Pancreas (tissue), 10 donors: ENCODE results near the gene F7. TPM values are rescaled to one million over a fixed set of nuclear protein-coding genes. Genes with fewer than 3 reads are reported as not detected.

Source experiments
- ATAC-seq, 4 donors: fragments of 200-7000 bp; cut with Tn5 transposase; one replicate each; pipeline versions ENCODE4 v1.8.0 to v1.9.1; 2020; ENCODE audit warnings: mild to moderate bottlenecking in 4 of 4, moderate library complexity in 4 of 4
- DNase-seq, 6 donors: peaks; one replicate each; pipeline ENCODE4 v3.0.0-alpha.2; 2020
- FAIRE-seq: peaks from 2 replicates; lab custom pipeline; 2012; peaks lifted over from hg19 to GRCh38; lab: Jason Lieb, UNC
- H3K27ac ChIP-seq, 4 donors: fragments of 200-600 bp; sonication (generic); 1 replicate in 3 of 4; 2 replicates in 1 of 4; pipeline versions ENCODE4 v1.5.0 to v1.8.0; 2020
- H3K27me3 ChIP-seq, 4 donors: fragments of 200-600 bp; one replicate each; pipeline ENCODE4 v1.8.0; 2021
- H3K36me3 ChIP-seq, 3 donors: fragments of 200-600 bp; sonication (generic) in 1 of 3; one replicate each; pipeline versions ENCODE4 v1.5.0 to v1.8.0; 2020 to 2021
- H3K4me1 ChIP-seq, 3 donors: fragments of 200-600 bp; one replicate each; pipeline ENCODE4 v1.8.0; 2021
- H3K4me3 ChIP-seq, 4 donors: fragments of 200-600 bp; sonication (generic) in 2 of 4; one replicate each; pipeline versions ENCODE4 v1.5.0 to v1.8.0; 2020 to 2021
- H3K9me3 ChIP-seq, 4 donors: fragments of 200-600 bp; one replicate each; pipeline ENCODE4 v1.8.0; 2021
- WGBS, 2 donors: extraction: QIAGEN DNeasy Blood & Tissue Kit; methylation state at CpG; one replicate each; pipeline ENCODE4 v1.1.7; 2013; 5-methylcytosine and 5-hydroxymethylcytosine counted together
- intact Hi-C, 3 donors: fragments of 100-400 bp; cut with DNase I; formaldehyde crosslinking; loops; one replicate each; pipeline versions ENCODE4 v1.11.1 to v1.14.2; 2022
- polyA plus RNA-seq, 2 donors: library from polyadenylated mRNA; stranded (reverse); fragments of 200-250 nt; gene quantifications; one replicate each; pipeline ENCODE4 v1.2.3, GENCODE V29; 2013
- total RNA-seq, 6 donors: library from RNA; stranded (reverse); fragmentation: NEBNext Ultra II Directional in 4 of 6; extraction: Animal tissue kit (Norgen Biotek cat#: 25700) in 4 of 6; gene quantifications; one replicate each; pipeline versions ENCODE4 v1.2.1 to v1.2.4, GENCODE V29; 2021 to 2023
- TF ChIP-seq, protein P1 (sequence below), 4 donors: fragments of 200-600 bp; sonication (generic) in 3 of 4; IDR thresholded peaks; one replicate each; pipeline versions ENCODE4 v1.5.0 to v1.8.0; 2021; ENCODE audit warnings: antibody characterized with exemption in 4 of 4
- donor health status: healthy with polysubstance abuse.
- donor health status: DM: no; HTN: no; CAD: no; lungs with moderate emphysema.
- donor health status: DM: no; HTN: no; CAD: no.
- donor health status: control.
- donor health status: control.
- donor health status: Bipolar disorder and iron deficiency.
- donor health status: DM: yes; HTN: yes; CAD: no.
- donor health status: DM: no; HTN: no; CAD: no.
- donor health status: DM: no; HTN: no; CAD: no.
- donor health status: DM: yes; HTN: yes; CAD: no.

The F7 gene
- total and polyA plus RNA-seq, 8 donors, result 0.13 to 0.96 (median 0.23) TPM; not detected in 2

DNA sequence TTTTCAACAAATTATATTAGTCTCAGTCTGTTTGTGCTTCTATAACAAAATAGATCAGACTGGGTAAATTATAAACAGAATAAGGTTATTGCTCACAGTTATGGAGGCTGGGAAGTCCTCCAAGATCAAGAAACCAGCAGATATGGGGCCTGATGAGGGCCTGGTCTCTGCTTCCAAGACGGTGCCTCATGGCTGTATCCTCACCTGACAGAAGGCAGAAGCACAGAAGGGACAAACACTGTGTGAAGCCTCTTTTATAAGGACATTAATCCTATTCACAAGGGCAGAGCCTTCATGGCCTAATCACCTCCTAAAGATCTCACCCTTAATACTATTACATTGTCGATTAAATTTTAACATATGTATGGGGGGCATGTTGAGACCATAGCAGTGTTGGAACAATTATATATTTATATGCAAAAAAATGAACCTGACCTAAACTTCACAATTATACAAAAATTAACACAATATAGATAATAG is 29.7 kb downstream of the F7 start:
- H3K9me3 ChIP-seq, result no peaks in the 10 kb centered on the region
- H3K27ac ChIP-seq, result no peak overlapping the region
- ATAC-seq, result no peak
- TF ChIP-seq, protein P1, sequence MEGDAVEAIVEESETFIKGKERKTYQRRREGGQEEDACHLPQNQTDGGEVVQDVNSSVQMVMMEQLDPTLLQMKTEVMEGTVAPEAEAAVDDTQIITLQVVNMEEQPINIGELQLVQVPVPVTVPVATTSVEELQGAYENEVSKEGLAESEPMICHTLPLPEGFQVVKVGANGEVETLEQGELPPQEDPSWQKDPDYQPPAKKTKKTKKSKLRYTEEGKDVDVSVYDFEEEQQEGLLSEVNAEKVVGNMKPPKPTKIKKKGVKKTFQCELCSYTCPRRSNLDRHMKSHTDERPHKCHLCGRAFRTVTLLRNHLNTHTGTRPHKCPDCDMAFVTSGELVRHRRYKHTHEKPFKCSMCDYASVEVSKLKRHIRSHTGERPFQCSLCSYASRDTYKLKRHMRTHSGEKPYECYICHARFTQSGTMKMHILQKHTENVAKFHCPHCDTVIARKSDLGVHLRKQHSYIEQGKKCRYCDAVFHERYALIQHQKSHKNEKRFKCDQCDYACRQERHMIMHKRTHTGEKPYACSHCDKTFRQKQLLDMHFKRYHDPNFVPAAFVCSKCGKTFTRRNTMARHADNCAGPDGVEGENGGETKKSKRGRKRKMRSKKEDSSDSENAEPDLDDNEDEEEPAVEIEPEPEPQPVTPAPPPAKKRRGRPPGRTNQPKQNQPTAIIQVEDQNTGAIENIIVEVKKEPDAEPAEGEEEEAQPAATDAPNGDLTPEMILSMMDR (IDR thresholded peaks at IDR 0.05), result no peak
- no peaks in the 10 kb centered on the region for H3K4me1 ChIP-seq
- intact Hi-C loops, result no loop called here
- no peak for FAIRE-seq
- no peaks in the 10 kb centered on the region for H3K27me3 ChIP-seq
- 64 to 75% methylated on average over 2 of the region's 2 CpGs for WGBS, 2 donors
- no peak for DNase-seq
- H3K4me3 ChIP-seq, result no peak overlapping the region
- H3K36me3 ChIP-seq, result no peaks in the 10 kb centered on the region

DNA sequence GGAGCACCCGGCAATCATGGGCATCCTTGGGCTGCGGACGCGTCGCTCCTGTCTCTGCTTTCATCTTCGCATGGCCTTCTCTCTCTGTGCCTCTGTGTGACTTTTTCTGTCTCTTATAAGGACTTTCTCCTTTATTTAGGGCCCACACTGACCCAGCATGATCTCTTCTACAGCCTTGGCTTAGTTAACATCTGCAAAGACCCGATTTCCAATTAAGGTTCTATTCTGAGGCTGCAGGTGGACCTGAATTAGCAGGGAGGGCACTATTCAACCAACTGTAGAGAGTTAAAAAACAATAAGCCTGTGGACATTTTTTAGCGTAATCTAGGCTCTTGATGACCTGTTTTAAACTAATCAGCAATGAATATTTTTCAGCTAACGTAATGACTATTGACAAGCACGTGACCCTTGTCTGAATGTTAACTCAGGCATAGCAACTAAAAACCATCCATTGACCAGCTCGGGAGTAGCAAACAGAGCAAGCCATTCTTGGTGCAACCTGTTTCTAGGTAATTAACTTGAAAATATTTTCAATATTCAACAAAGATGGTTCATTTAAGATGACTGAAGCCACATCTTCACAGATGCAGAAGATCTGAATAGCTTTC is 32.2 kb downstream of the F7 start:
- Histone ChIP-seq H3K36me3 (no peaks in the 10 kb centered on the region), H3K4me1 (no peaks in the 10 kb centered on the region), H3K4me3 (no peak overlapping the region), H3K27me3 (no peaks in the 10 kb centered on the region), H3K27ac (no peak overlapping the region), H3K9me3 (no peaks in the 10 kb centered on the region)
- 70 to 72% methylated on average over 11 of the region's 11 CpGs for WGBS, 2 donors
- TF ChIP-seq, protein P1 (IDR thresholded peaks at IDR 0.05), result no peak
- intact Hi-C loops, result no loop called here
- FAIRE-seq, result no peak
- DNase-seq, result no peak
- peak in 3 of 4 donors; percentile 29 to 58 (median 45) for ATAC-seq

DNA sequence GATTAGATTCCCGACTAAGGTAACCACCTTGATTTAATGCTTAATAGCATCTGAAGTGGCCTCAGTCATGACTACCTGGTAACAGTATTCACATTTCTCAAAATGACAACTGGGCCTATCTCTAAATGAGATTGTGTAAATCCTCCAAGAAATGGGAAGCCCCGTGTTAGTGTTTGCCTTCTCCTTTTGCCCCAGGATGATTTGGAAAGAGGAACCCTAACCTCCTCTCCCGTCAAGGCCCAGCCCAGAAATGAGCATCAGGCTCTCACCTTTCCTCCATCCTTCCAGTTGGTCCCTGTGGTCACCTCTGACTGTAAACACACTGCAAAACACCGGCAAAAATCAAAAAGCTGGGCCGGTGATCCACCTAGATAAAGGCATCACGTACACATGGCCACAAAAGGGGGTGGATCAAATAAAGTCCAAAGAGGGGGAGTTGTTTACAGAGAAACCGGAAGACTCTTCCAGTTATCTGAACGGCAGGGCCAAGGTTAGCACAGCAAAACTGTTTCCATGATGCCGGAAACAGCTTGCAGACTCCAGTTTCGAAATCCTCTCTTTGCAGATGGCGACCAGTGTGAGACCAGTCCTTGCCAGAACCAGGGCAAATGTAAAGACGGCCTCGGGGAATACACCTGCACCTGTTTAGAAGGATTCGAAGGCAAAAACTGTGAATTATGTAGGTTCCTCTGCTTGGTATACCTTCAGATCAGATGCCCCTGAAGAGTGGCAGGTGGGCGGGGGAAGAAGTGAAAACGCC is 33.4 kb downstream of the F7 start:
- Histone ChIP-seq H3K4me3 (no peak overlapping the region), H3K4me1 (no peaks in the 10 kb centered on the region), H3K36me3 (no peaks in the 10 kb centered on the region), H3K9me3 (no peaks in the 10 kb centered on the region), H3K27me3 (no peaks in the 10 kb centered on the region), H3K27ac (no peak overlapping the region)
- ATAC-seq (no peak), DNase-seq (no peak), FAIRE-seq (no peak)
- WGBS, 2 donors, result 61 to 71% methylated on average over 16 of the region's 16 CpGs
- intact Hi-C loops, result no loop called here
- TF ChIP-seq, protein P1 (IDR thresholded peaks at IDR 0.05), result no peak

DNA sequence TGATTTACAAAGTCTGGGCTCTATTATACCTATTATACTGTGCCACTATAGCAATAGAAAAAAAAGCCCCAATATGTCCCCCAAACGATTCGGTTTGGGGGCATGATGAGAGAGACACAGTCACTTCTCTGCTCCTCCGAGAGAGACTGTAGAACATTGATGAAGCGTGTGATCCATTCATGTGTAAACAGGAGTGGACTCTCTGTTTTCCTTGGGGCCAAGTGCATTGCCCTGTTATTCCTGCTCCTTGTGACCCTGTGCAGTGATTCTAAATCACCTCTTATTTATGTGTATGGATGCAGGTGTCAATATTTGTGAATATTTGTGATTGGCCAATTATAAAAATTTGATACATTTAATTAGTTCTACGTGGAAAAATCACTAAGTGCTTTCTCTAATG is 34.0 kb downstream of the F7 start:
- Histone ChIP-seq H3K9me3 (no peaks in the 10 kb centered on the region), H3K4me1 (no peaks in the 10 kb centered on the region), H3K4me3 (no peak overlapping the region), H3K27me3 (no peaks in the 10 kb centered on the region), H3K36me3 (no peaks in the 10 kb centered on the region), H3K27ac (no peak overlapping the region)
- no peak for DNase-seq
- TF ChIP-seq, protein P1 (IDR thresholded peaks at IDR 0.05), result no peak
- 69 to 73% methylated on average over 5 of the region's 5 CpGs for WGBS, 2 donors
- no peak for FAIRE-seq
- no peak for ATAC-seq
- intact Hi-C loops, result no loop called here
